CD4-positive, alpha-beta T cell treated with Interleukin-12 subunit alpha and Interleukin-12 subunit beta, for 1 hour (primary cell): Measurements from ENCODE around the gene RCBTB1.
"Not testable (repeated sequence)": the region's sequence is repeated elsewhere in the genome, so short reads cannot be mapped to it uniquely, and the experiment has no call there.

ENCODE experiments used
- DNase-seq: peaks from one replicate; pipeline ENCODE4 v3.0.0-alpha.2; 2020

Gene RCBTB1

DNA sequence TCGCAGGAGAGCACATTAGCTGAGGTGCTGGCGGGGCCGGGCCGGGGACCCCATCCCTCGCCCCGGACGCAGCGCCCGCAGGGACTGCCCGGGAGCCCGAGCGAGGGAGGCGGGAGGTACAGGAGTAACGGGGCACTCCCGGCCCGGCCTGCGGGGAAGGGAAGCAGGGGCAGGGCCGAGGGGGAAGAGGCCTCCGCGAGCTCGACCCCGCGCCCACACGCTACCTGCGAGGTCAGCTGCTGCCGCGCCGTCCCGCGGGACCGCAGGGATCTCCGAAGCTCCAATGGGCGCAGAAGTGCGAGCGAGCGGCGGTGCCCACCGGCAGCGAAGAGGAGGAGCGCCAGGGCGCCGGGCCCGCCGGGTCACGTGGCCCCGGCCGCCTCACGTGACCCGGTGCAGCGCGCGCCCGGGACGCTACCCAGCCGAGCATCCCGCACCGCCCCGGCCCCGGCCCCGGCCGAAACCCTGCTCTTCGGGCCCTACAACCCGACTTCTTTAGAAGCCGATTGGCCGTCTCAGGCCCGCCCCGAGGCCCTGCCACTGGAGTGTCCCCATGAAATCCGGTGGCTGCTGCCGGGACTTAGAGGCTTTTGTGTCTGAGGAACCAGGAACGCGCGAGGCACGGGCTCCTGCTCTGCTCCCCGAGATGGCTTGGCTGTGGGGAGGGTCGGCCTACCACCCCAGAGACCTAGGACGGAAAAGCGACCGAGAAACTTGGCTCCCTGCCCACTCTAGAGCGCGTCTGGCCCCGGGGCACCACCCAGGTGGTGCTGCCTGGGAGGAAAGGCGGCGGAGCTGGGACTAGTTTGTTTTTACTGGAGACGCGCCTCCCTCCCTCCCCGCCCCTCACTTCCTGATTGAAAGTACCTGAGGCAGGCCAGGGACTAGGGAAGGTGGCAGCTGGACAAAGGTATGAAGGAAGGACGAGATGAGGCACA is at the start of gene RCBTB1:
TSS of gene RCBTB1 (minus strand) at position 339 of the 938 bp plus-strand sequence. CDS start 18,279 bp downstream, outside the sequence.
- peak; percentile 75 for DNase-seq

GRCh38 chr13:49633710-49634109 is 48.4 kb upstream of the RCBTB1 start:
- DNase-seq: no peak

- DNase-seq: no peak
Observed at GRCh38 chr13:49632156-49632555, 46.8 kb upstream of the RCBTB1 start.

DNA sequence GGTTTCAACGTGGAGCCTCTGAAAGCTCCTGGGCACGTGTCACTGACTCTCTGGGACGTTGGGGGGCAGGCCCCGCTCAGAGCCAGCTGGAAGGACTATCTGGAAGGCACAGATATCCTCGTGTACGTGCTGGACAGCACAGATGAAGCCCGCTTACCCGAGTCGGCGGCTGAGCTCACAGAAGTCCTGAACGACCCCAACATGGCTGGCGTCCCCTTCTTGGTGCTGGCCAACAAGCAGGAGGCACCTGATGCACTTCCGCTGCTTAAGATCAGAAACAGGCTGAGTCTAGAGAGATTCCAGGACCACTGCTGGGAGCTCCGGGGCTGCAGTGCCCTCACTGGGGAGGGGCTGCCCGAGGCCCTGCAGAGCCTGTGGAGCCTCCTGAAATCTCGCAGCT is 45.2 kb upstream of the RCBTB1 start:
- DNase-seq: no peak

DNA sequence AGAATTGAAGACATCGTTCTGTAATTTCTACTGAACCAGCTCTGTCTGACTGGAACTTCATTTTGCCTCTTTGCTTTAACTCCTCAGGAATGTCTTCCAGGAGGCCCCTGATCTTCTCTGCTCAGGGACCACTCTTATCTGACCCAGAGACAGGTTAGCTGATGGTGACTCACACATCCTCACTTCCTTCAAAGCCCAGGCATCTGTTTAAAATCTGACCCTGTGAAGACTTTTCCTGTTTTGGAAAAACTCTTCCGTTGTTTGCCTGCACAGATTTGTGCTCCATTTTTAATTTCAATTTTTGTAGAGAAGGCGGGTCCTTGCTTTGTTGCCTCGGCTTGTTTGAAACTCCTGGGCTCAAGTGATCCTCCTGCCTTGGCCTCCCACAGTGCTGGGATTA is 44.6 kb upstream of the RCBTB1 start:
- no peak for DNase-seq

GRCh38 chr13:49629196-49629938 is 44.0 kb upstream of the RCBTB1 start:
- DNase-seq: no peak

DNA sequence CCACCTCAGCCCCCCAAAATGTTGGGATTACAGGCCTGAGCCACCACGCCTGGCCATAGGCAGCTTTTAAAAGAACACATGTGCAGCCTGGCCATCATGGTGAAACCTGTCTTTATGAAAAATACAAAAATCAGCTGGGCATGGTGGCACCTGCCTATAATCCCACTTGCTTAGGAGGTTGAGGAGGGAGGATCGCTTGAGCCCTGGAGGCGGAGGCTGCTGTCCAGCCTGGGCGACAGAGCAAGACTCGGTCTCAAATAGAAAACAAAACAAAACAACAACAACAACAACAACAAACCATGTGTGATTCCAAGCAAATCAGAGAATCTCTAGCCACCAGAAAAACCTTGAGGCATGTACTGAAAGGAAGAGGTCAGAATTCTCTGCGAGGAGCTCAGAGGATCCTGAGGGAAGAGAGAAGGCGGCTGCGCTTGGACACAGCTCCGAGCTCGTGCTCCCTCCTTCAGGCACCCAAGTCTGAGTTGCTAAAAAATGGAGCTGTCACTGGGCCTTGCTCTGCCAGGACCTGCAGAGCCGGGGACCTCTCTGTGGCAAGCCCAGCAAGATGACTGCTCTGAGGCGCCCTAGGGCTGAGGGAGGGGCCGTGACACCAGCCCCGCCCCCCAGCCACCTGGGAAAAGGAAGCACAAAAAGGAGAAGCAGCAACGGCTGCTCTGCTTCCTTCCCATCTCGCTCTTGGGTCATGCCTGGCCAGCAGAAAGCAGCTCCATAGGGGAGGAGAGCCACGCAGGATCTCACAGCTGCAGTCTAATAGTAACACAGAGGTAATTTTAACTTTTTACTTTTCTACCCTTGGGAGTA is 42.7 kb upstream of the RCBTB1 start, which contains the start of gene ARL11:
TSS of gene ARL11 (plus strand) at position 677 of the 822 bp plus-strand sequence. CDS start 1,941 bp downstream, outside the sequence.
- peak; percentile 37 for DNase-seq

- no peak for DNase-seq
Observed at GRCh38 chr13:49625392-49626079, 40.2 kb upstream of the RCBTB1 start.

GRCh38 chr13:49624229-49624628 is 38.9 kb upstream of the RCBTB1 start:
- no peak for DNase-seq

DNA sequence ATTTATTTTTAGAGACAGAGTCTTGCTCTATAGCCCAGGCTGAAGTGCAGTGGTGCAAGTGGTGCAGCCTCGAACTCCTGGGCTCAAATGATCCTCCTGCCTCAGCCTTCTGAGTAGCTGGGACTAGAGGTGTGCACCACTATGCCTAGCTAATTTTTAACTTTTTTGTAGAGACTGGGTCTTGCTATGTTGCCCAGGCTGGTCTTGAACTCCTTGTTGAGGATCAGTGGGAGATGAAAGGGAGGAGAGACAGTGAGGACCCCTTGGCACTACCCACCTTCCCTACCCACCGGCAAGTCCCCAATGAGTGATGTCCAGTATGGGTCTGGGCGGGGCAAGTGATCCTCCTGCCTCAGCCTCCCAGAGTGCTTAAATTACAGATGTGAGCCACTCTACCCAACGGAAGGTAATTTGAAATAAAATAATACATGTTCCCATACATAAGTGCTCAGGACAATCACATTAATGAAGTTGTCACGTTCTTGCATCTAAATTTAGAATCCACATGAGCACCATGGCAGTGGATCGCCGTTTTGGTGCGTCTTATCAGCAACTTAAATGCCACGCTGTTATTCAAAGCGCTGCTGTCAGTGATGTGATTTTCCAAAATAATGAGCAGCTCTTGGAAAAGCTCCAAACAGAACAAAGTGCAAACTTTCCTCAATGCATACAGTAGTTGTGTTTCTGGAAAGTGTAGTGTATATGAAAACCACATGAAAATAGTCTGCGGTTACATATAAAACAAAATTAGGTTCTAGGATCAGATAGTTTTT is 37.0 kb upstream of the RCBTB1 start:
- no peak for DNase-seq

- DNase-seq: no peak
Observed at GRCh38 chr13:49620170-49620621, 34.8 kb upstream of the RCBTB1 start.

GRCh38 chr13:49616676-49617065 is 31.3 kb upstream of the RCBTB1 start:
- no peak for DNase-seq

- no peak for DNase-seq
Observed at GRCh38 chr13:49615836-49616675, 30.7 kb upstream of the RCBTB1 start.

DNA sequence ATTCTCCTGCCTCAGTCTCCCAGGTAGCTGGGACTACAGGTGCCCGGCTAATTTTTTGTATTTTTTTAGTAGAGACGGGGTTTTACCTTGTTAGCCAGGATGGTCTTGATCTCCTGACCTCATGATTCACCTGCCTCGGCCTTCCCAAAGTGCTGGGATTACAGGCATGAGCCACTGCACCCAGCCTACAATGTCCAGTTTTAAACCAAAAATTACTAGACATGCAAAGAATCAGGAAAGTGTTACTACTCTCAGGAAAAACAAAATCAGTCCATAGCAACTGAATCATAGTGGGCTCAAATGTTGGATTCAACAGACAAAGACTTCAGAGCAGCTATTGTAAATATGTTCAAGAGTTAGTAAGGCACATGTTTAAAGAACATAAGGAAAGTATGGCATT is 26.7 kb upstream of the RCBTB1 start:
- not testable (repeated sequence) for DNase-seq

DNA sequence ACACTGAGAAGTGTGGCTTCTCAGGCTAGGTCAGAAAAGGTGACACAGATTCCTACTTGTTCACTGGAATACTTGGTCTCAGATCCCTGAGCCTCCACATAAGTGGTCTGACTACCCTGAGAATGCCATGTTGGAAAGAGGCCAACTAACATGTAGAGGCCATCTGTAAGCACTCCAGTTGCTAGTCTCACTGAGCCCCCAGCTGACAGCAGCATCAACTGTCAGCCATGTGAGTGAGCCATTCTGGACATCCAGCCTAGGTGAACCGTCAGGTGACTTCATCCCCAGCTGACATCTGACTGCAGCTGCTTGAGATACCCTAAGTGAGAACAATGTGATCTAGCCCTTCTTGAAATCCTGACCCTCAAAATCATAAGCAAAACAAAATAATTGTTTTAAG is 24.8 kb upstream of the RCBTB1 start:
- DNase-seq: no peak

GRCh38 chr13:49608651-49609331 is 23.4 kb upstream of the RCBTB1 start:
- no peak for DNase-seq

GRCh38 chr13:49607761-49608160 is 22.4 kb upstream of the RCBTB1 start:
- DNase-seq: no peak

GRCh38 chr13:49606747-49607648 is 21.6 kb upstream of the RCBTB1 start:
- peak; percentile 83 for DNase-seq

- DNase-seq: no peak
Observed at GRCh38 chr13:49604570-49604969, 19.2 kb upstream of the RCBTB1 start.
